ENCODE data around the gene RNF166. TPM values are rescaled to one million over a fixed set of nuclear protein-coding genes. Genes with fewer than 3 reads are reported as not detected.

Gene RNF166
- total RNA-seq, 1 experiment from 2014 or later = 16.5 TPM

DNA sequence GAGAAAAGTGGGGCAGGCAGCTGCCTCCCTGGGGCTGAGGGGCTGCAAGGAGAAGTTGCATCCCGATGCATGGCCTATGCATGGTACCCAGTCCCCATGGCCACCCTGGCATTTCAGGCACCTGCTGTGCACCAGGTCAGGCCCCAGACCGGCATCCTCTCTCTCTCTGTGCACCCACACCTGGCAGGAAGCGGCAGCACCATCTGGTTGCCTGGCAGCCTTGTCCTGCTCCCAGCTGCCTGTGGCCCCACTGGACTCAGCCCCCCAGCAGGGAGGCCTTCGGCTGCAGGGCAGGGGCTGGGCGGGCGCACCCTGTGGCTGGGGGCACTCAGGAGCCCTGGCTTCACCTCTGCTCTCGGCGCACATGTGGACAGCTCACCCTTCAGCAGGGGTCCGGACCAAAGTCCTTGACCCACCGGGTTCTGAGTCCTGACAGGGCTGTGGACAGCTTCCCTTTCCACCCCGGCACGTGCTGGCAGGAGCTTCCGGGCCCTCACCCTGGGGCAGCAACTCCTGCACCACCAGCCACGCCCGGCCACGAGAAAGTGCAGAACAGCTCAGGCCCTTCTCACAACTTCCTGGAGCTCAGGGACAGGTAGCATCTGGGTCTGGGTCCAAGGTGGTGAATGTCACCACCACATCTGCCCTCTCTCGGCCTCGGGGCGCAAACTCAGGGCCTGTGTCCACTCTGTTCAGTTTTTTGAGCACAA lies 36.8 kb upstream of the RNF166 start:
- DNase-seq = no peak
- H3K36me3 ChIP-seq = no peaks in the 10 kb centered on the region; the same call in 1 of the 2 replicates
- H3K9me3 ChIP-seq = no peaks in the 10 kb centered on the region
- no peaks in the 10 kb centered on the region for H3K27me3 ChIP-seq
- no peak overlapping the region for H3K4me3 ChIP-seq

DNA sequence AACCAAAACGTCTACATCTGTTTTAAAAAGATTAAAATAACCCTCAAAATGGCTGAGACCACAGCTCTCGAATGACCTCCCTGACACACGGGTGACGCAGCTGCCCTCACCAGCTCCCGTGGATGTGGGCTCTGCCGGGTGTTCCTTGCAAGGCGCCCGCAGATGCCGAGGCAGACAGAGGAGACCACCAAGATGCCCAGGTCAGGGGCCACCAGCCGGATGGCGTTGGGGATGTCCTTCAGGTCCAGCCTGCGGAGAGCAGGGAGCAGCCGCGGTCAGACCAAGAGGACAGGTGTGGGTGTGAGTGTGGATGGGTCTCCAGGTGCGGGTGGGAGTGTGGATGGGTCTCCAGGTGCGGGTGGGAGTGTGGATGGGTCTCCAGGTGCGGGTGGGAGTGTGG lies 35.2 kb upstream of the RNF166 start:
- no peak for DNase-seq
- peaks cover 4% of the 10 kb centered on the region for H3K36me3 ChIP-seq

DNA sequence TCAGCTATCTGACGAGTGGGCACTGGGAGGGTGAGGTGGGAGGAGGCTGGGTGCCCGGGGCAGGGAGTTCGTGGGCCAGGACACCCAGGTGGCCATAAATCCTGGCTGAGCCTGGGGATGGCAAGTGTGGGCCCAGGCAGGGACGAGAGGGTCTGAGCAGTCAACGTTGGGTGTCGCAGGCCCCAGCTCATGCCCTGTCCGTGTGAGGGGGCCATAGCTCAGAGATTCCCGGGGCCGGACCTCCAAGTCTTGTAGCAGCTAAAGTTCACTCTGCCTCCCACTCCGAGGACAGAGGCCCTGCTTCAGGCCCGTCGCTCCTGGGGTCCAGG lies 34.5 kb upstream of the RNF166 start:
- Histone ChIP-seq H3K9me3 (no peaks in the 10 kb centered on the region), H3K36me3 (peaks cover 4% of the 10 kb centered on the region), H3K4me3 (no peak overlapping the region), H3K27me3 (no peaks in the 10 kb centered on the region)
- no peak for DNase-seq

More for the DNA sequence above, 35.2 kb upstream of the RNF166 start:
- Histone ChIP-seq H3K4me3 (no peak overlapping the region), H3K9me3 (no peaks in the 10 kb centered on the region), H3K27me3 (no peaks in the 10 kb centered on the region)

DNA sequence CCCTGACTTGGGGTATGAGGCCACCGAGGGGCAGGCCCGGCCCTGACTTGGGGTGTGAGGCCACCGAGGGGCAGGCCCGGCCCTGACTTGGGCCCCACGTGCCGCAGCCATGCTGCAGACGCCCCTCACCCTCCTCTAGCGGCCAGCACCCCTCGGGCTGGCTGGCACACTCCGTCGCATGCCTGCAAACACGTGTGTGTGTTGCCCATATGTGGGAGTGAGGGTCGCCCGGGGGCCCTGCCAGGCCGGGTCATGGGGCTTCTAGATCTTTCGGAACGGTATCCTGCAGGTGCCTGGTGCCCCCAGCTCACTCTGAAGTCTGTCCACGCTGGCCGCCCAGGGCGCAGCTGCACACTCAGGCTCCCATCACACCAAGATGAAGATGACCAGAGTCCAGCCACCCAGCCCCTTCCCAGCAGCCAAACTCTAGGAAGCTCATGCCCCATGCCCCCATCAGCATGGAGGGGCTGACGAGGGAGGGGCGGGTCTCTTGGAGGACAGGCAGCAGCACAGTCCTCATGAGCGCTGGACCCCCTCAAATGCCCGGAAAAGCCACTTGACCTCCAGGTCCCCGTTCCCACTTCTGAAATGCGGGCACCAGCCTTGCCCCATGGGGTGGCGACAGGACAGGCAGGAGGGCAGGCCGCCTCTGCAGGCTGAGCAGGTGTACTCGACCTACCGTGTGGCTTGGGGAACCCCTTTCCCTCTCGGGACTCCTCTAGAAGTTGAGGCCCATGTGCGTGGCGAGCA lies 33.9 kb upstream of the RNF166 start:
- Histone ChIP-seq H3K36me3 (peaks cover 4% of the 10 kb centered on the region), H3K9me3 (no peaks in the 10 kb centered on the region), H3K4me3 (no peak overlapping the region), H3K27me3 (no peaks in the 10 kb centered on the region)
- DNase-seq = no peak

DNA sequence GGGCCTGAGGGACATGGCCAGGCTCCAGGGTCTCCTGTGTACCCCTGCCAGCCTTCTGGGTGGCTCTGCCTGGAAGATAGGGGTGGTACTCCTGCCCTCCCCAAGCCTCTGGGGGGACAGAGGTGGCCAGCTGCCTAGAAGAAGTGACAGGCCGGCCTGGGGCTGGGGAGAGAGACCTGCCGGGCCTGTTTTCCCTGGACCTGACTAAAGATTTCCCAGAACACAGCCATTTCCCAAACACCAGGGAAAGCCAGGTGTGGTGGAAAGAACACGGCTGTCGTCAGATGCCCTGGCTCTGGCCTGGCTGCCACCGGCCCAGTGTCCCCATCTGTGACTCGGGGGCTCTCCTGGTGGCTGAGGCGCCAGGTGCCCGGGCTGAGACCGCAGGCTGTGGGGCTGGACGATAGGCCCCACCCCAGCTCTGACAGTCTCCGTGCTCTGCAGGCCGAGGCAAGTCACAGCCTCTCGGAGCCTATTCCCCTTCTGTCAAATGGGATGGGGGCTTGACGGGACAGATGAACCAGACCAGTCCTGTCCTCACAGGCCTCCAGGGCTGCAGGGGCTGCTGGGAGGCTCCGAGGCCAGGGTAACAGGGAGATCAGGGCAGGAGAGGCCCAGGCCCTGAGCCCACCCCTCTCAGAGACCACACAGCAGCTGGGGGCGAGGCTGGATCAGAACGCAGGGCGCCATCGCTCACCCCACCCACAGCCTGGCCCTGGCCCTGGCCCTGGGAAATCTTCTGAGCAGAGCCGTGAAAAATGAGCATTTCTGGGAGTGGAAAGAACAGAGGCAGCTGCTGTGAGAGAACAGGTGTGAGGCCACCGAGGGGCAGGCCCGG lies 33.1 kb upstream of the RNF166 start:
- Histone ChIP-seq H3K9me3 (no peaks in the 10 kb centered on the region), H3K36me3 (peaks cover 4% of the 10 kb centered on the region), H3K27me3 (no peaks in the 10 kb centered on the region), H3K4me3 (no peak overlapping the region)
- DNase-seq = no peak

DNA sequence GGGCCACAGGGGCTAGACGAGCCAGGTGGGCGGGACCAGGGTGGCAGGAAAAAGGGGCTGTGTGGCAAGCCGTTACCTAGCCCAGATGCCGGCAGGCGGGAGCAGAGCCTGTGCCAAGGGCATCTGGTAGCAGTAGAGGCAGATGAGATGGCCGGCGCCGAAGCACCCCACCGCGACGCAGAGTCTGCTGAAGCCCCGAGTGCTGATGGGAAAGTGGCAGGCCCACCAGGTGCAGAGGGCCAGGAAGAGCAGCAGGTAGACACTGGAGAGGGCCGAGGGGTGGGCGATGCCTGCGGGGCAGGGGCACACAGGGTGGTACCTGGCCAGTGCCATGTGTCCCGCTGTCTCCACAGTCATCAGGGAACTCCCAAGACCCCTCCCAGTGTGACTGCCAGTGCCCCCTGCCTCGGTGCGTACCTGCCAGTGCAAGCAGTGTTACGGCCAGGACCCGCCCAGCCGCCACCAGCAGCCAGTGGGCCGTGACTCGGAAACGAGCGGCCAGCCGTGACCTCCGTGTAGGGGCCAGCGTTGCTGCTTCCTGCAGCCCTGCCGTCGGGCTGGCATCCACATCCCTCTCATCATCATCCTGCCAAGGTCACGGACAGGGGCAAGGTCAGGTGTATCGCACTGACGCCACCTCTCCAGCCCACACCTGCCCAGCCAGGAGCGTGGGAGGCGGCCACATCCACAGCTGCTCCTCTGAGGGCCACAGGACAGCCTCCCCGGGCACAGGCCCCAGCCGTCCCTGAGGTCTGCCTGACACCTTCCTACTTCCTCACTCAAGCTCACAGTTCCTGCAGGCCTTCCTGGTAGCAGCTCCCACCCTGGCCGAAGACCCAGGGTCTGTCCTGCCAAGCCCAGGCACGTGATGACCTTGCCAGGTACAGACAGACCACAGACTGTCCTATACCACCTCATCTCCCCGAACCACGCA lies 32.2 kb upstream of the RNF166 start:
- no peaks in the 10 kb centered on the region for H3K9me3 ChIP-seq
- no peak for DNase-seq
- no peak overlapping the region for H3K4me3 ChIP-seq
- peaks cover 4% of the 10 kb centered on the region for H3K36me3 ChIP-seq
- H3K27me3 ChIP-seq = no peaks in the 10 kb centered on the region

DNA sequence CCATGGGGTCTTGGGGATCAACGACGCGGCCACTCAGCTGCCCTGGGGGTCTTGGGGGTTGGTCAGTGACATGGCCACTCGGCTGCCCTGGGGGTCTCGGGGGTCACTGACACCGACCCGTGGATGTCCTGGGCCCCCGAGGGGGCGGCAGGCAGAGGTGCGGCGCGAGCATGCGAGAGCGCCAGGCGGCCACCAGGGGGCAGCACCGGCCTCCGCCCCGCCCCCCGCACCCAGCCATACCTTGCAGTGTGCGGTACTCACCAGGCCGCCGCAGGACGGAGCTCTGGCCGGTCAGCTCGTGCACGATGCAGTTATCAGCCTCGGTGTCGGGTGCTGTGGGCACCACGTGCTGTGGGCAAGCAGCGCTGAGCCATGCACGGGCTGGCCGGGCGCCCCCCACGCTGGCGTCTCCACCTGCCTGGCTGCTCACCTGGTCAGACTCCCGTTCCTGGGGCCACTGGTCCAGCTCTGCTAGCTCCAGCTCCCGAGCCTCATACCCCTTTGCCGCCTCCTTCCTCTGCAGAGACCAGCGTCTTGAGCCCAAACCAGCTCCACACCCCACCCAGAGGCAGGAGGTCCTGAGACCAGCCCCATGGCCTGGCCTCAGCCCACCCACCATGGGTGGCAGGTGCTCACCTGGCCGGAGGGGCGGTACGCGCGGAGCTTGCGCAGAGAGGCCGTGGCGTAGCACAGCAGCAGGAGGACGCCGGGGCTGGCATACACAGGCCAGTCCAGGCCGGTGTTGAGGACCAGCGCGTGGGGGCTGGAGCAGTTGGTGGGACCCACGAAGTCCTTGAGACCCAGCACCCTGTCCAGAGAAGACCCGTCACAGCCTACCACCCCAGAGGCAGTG lies 31.3 kb upstream of the RNF166 start:
- no peak overlapping the region for H3K4me3 ChIP-seq
- no peaks in the 10 kb centered on the region for H3K9me3 ChIP-seq
- DNase-seq = peak; percentile 56
- peaks cover 4% of the 10 kb centered on the region for H3K36me3 ChIP-seq
- no peaks in the 10 kb centered on the region for H3K27me3 ChIP-seq

DNA sequence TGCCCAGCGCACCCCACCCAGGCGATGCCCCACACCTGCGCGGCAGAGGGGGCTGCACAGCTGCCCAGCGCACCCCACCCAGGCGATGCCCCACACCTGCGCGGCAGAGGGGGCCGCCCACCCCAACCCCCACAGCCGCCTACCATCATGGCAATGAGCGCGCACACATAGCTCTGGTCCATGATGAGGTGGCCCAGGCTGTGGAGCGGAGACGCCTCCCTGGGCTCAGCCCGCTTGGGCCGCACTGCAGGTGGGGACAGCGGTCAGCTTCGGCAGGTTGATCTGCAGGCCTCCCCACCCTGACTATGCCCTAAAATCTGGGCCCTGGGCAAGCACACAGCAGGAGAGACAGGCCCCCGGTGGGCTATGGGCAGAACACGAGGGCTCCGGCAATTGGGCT lies 30.3 kb upstream of the RNF166 start:
- no peak for DNase-seq
- Histone ChIP-seq H3K27me3 (no peaks in the 10 kb centered on the region), H3K9me3 (no peaks in the 10 kb centered on the region), H3K36me3 (peaks cover 4% of the 10 kb centered on the region), H3K4me3 (no peak overlapping the region)

DNA sequence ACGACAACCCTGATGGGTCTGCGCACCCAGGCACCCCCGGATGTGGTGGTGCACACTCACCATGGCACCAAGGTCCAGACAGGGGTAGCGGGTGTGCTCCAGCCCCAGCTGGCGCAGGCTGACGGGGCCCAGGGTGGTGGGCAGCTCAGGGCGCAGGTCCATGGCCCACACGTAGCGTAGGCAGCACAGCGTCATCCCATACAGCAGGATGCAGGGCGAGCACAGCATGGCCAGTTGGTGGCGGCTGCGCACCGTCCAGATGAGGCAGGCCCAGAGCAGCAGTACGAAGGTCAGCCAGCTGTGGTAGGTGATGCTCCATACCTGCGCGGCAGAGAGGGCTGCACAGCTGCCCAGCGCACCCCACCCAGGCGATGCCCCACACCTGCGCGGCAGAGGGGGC lies 29.9 kb upstream of the RNF166 start:
- DNase-seq = no peak
- no peak overlapping the region for H3K4me3 ChIP-seq
- peaks cover 4% of the 10 kb centered on the region for H3K36me3 ChIP-seq
- no peaks in the 10 kb centered on the region for H3K27me3 ChIP-seq
- no peaks in the 10 kb centered on the region for H3K9me3 ChIP-seq

DNA sequence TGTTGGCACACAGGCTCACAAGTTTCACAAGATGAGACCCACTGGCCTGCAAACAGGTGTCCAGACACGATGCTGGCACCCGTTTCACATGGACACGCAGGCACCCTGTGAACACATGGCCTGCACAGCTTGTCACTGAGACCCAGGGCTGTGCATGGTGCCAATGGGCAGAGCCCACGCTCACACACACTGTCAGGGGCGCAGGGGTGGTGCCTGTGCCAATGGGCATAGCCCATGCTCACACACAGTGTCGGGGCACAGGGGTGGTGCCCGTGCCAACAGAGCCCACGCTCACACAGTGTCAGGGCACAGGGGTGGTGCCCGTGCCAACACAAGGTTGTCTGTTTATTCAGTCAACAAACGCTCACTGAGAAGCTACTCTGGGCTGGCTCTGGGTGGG lies 29.4 kb upstream of the RNF166 start:
- Histone ChIP-seq H3K36me3 (peaks cover 6% of the 10 kb centered on the region), H3K4me3 (no peak overlapping the region), H3K9me3 (no peaks in the 10 kb centered on the region), H3K27me3 (no peaks in the 10 kb centered on the region)
- DNase-seq = no peak

DNA sequence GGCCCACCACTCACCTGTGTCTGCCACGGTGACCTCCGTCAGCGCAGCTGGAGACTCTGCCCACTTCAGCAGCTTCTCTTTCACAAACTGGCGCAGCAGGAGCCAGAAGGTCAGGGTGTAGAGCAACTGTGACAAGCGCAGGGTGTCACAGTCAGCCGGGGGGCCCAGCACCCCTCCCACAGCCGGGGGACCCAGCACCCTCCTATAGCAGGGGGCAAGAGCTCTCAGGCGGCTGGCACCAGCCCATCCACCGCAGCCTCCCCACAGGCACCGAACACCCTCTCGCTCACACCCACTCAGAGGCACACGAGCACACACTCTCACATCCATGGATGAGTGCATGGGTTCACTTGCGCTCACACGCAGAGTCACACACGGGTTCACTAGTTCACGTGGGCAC lies 28.9 kb upstream of the RNF166 start:
- peaks cover 6% of the 10 kb centered on the region for H3K36me3 ChIP-seq
- DNase-seq = no peak

DNA sequence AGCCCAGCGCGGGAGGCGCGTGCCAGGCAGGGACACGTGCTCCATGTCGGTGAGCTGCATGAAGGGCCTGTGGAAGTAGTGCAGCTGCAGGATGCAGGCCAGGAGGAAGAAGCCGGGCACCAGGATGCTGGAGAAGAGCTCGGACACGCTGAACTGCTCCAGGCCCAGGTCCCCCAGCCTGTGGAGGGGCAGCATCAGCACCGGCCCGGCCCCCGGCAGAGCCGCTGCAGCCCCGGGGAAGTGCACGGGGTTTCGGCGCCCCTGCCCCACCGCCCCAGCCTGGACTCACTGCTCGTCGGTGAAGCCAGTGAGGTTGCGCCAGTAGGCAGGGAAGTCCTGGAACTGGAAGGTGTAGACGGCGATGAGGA lies 28.1 kb upstream of the RNF166 start:
- DNase-seq = no peak
- Histone ChIP-seq H3K9me3 (no peaks in the 10 kb centered on the region), H3K36me3 (peaks cover 6% of the 10 kb centered on the region), H3K27me3 (no peaks in the 10 kb centered on the region), H3K4me3 (no peak overlapping the region)

More for the DNA sequence above, 28.9 kb upstream of the RNF166 start:
- Histone ChIP-seq H3K27me3 (no peaks in the 10 kb centered on the region), H3K9me3 (no peaks in the 10 kb centered on the region), H3K4me3 (no peak overlapping the region)

DNA sequence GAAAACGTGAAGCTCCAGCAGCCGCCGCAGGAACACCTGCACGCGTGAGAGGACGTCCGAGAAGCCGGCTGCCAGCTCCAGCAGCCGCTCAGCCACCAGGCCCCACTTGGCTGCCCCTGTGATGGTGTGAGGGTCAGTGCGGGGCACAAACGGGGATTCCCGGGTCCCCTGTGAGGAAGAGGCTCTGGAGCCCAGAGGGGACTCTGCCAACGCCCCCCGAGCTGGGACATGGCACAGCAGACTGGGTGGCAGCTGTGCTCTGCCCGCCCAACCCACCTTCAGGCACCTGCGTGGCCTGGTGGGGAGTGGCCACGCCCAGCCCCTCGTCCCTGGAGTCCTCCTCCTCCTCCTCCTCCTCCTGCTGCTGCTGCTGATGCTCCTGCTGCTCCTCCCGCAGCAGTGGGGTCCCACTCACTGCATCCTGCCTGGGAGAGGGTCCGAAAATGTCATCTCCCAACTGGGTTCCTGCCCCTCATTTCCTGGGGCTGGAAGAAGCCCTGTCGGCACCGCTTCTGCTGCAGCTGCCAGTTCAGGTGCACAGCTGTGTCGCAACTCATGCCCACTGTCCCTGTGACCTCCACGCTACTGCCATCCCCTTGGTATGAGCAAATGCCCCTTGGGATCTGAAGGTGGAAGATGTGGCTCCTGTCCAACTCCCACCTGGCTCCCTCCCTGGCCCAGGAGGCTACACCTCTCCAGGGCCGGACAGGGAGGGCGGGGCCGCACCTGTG lies 27.6 kb upstream of the RNF166 start:
- no peak for DNase-seq
- no peaks in the 10 kb centered on the region for H3K9me3 ChIP-seq
- H3K36me3 ChIP-seq = peaks cover 6% of the 10 kb centered on the region
- H3K27me3 ChIP-seq = no peaks in the 10 kb centered on the region
- H3K4me3 ChIP-seq = no peak overlapping the region

DNA sequence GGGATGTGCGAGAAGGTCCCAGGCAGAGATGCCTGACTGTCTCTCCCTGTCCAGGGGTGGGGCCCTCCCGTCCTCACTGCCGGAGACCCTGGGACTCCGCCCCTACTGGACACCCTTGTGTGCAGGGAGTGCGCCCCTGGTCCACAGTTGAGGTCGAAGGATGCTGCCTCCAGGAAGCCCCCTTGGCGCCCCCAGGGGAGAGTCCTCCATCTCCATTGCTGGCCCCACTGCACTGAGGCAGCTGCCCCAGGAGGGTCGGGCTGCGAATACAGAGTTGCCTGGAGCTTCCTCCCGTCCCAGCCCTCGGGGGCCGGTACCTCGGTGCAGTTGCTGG lies 26.7 kb upstream of the RNF166 start:
- no peak for DNase-seq
- H3K4me3 ChIP-seq = no peak overlapping the region
- peaks cover 6% of the 10 kb centered on the region for H3K36me3 ChIP-seq
- no peaks in the 10 kb centered on the region for H3K27me3 ChIP-seq
- H3K9me3 ChIP-seq = no peaks in the 10 kb centered on the region

DNA sequence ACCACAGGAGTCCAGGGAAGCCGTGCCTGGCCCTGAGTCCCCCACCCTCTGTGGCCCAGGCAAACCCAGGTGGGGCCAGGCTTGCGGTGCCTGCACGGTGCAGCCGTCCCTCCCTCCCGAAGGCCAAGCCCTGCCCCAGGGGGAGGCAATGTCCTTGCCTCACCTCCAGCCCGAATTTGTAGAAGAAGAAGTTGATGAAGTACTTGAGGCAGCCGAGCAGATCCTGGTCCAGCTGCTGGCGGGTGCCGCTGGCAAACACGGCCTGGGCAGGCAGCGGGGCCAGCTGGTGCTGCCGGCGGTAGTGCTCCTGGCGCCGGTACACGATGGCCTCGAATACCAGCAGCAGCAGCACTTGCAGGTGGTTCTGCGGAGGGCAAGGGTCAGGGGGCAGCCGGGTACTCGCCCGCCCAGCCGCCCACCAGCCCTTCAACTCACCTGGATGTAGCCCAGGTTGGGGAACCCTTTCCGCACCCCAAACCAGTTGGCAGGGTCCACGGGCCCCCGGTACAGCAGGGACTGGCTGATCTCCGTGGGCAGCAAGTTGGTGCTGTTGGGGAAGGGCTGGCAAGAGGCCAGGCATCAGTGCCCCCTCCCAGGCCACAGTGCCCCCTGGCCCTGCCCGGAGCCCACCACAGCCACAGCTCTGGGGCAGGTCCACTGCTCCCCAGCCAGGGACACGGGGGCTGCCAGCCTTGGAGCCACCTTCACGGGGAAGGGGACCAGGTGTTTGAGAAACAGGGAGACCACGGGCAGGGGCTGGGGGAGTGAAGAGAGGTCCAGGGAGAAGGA lies 26.2 kb upstream of the RNF166 start:
- H3K9me3 ChIP-seq = no peaks in the 10 kb centered on the region
- no peak overlapping the region for H3K4me3 ChIP-seq
- no peaks in the 10 kb centered on the region for H3K27me3 ChIP-seq
- no peak for DNase-seq
- H3K36me3 ChIP-seq = peaks cover 6% of the 10 kb centered on the region

Measured in MG63 (cell line).